T-helper 1 cell (primary cell): Measurements from ENCODE around the gene C5orf47.
A peak's percentile ranks its signal among the peaks of the same experiment; 100 is the strongest.

ENCODE experiments used
- DNase-seq, 5 donors: peaks; one replicate each; pipeline ENCODE4 v3.0.0-alpha.2; 2012 to 2020
- total RNA-seq, 4 donors: gene quantifications; one replicate each; lab custom pipeline; 2026; lab: John Stamatoyannopoulos, UW

C5orf47 gene
- 0 to 0.30 (median 0) reads per million in 4 donors for total RNA-seq

GRCh38 chr5:173988554-173989431, at the start of gene C5orf47:
Gene C5orf47, plus strand, starts transcription at chr5:173989170. Its CDS starts 94 bp downstream, at chr5:173989264.
- no peak for DNase-seq

DNA sequence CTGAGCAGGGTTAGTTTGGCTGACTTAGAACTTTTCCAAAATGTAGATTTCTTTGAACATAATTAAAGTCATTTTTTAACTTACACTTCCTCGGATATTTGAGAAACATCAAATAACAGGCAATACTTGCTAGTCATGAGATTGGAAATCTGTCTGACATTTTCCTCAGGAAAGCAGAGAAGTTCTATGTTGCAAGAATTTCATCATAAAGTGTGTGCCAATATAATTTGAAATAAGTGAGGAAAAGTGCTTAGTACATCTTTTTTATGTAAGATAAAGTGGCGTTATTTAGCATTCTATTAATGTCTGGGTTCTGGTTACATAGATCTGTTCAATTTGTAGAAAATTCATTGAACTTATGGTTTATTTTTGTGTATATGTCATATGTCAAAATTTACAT, 48.7 kb upstream of the C5orf47 start:
- DNase-seq, result no peak

- DNase-seq, result no peak
Measured at GRCh38 chr5:173941102-173941501, 47.9 kb upstream of the C5orf47 start.

DNA sequence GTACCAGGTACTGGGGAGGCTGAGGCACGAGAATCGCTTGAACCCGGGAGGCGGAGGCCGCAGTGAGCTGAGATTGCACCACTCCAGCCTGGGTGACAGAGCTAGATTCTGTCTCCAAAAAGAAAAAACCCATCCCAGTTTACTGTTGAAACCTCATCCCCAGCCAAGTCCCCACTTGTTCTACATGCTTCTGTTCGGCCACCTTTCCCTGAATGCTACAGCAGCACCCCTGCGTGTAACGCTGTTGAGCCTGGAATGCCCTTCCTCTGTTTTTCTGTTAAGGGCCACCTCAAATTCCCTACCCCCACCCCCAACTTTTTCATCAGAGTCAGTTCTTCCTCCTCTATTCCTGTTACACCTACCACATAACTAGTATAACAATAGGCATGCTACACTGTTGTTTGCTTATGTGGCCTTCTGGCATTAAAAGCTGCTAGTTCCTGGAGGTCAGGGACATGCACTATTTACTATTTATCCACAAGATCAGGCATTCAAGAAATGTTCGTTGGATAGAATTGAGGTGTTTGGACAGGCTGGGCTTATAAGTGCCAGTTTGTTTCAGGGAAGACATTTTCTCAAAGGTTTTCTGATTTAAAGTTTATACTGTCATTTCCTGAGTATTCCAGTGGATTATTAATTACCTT, 47.1 kb upstream of the C5orf47 start:
- no peak for DNase-seq

DNA sequence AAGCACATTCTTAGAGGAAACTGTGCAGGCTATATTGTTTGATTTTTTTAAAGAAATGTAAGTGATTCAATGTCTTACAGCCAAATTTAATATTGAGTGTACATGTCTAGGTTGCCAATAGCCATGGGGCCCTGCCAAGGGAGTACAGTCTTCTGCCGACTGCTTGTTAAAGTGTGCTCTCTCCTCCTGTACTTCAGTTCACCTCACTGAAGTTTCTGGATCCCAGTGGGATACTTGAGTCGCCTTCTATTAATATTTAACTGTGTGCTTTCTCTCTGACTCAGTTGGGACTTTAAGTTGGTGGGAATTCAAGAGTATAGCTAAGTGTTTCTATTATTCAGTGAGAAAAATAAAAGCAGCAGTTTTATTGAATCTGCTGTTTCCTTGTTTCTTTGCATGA, 44.5 kb upstream of the C5orf47 start:
- no peak for DNase-seq

DNA sequence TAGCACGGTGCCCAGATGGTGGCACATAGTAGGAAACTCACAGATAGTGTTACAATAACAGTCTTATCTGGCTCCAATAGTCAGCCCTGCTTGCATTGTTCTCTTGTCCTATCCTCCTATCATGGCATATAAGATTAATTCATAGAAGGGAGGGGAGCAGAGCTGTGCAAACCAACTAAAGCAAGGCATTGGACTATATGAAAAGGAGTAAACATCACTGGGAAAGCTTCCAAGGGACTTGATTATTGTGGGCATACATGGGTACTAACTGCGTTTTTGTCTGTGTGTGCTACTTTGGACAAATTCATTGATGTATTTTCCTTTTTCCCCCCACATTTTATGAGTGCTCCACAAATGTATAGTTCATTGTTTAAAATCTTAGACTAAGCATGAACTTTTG, 43.8 kb upstream of the C5orf47 start:
- no peak for DNase-seq

DNA sequence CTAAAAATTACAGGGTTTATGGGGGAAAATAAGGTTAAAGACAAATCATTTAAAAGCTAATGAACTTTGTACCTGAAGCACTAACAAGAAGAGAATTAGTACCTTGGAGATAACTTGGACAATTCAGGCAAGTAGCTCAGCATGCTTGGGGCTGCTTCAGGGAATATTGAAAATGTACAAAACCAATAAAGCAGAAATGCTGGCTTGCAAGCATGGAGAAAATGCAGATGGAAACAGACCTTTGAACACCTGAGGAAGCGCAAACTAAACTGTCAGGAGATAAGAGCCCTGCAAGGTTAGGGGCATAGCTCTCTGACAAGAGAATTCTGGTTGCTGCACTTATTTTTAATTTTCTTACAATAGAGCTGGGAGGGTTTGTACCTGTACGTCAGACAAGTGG, 42.6 kb upstream of the C5orf47 start:
- DNase-seq, result no peak

DNA sequence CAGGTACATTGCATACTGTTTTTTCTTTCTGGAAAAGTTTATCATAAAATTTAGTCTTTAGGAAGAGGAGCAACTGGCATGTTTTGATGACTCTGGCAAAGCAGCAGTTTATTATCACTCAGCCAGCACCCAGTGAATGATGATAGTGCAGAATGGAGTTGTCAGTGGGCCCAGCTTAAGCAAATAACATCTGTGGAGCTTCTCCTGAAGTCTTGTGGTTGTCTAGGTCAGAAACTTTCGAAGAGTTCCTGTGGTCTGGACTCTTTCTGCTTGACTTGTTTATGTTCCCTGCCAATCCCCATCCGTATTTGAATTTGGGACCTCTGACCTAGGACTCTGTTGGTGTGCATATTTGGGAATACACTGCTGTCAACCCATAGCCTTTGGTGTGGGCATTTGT, 38.1 kb upstream of the C5orf47 start:
- no peak for DNase-seq

- DNase-seq, result no peak
Measured at GRCh38 chr5:173953528-173954090, 35.4 kb upstream of the C5orf47 start.

DNA sequence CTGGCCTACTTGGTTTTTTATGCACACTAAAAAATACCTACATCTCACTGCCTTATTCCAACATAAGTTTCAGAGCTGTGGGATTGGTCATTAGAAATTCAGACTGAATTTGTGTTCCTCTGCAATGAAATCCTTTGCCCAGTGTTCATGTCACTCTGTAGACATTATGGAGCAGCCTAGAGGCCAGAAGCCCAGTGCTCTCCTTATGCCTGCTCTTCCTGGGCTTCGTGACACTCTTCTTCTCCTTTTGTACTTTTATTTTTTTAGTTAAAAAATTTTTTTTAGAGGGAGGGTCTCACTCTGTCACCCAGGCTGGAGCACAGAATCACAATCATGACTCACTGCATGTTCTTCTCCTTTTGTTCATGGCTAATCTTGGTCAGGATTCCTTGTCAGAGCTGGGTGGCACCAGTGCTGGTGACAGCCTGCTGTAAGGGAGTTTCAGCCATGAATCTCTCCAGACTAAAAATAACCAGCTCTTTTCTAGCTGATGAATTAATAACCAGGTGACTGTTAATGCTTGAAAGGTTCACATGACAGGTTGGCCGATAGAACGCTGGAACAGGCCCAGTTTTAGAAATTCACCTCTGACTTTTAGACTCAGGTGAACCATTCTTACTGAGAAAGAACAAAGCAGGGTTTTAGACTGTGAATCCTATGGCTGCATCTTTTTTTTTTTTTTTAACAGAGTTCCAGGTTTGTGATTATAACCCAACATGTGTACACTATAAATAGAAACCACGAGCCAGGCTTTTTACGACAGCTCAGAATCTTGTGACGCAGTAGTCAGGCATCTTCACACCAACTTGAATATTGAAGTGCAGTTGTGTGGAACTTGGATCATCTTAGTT, 34.1 kb upstream of the C5orf47 start:
- no peak for DNase-seq

GRCh38 chr5:173960986-173961385, 28.0 kb upstream of the C5orf47 start:
- DNase-seq, result no peak

DNA sequence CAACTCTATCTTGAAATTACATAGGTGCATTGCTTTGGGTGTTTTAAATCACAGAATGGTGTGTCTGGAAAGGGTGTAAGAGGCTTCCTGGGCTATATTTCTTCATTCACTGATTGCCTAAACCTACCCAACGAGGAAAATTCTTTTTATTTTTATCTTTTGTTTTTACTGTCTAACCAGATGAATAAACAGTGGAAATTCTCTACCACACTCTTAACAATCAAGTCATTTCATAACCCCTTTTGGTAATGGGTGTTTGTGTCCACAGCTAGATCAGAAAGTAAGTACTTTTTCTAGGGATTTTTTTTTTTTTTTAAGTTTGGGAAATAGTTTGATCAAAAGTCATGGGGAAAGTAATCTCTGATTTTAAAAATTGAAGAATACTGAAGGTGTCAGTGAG, 27.6 kb upstream of the C5orf47 start:
- no peak for DNase-seq

DNA sequence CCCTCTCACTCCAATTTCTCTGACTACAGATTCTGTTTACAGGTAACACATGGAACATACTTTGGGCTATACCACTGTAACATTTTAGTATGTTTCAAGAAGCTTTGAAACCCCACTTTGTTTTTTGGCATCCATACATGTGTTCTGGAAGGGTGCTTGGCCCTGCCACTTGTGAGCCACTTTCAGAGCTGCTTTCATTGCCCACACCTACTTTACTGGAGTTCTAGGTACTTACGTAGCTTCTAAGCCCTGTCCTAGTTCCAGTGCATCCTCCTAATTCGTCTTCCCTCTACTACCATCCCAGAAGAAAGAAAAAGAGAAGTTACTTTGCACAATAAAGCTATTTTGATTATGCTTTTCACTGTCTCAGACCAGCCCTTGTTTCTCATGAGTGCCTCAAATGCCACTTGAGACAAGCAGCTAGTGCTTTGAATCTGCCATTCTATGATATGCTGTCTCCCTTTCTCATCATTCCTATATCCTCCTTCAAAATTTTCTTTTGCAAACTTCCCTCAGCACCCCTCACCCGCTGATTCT, 26.5 kb upstream of the C5orf47 start:
- no peak for DNase-seq

DNA sequence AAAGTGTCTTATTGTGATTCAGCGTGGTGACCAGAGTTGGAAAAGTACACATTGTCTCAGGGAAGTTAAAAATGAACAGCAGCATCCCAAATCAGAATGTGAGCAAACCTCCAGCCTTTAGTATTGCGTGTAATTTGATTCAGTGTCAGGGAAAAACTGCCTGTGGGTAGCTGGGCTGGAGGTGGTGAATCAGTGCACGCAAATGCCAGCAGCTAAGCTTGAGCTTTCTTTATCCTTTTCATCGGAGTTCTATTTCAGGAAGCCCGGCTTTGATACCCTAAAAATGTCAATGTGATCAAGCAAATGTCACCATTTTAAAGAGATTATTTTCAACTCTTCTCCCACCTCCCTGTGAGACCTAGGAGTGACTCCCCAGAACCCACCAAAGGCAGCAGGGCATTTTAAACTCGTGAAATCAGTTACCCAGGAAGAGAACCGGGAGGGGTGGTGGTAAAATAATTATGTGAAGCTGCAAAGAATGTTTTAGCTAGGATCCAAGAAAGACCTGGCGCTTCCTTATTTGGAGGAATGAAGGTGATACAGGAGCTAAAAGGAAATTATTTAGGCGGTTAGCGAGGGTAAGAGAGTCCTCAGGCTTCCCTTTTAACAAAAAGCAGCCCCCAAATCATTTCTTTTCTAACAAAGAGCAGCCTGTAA, 25.7 kb upstream of the C5orf47 start:
- DNase-seq, result no peak

GRCh38 chr5:173963867-173964441, 25.0 kb upstream of the C5orf47 start:
- peak in 1 of 5 donors; percentile 24 for DNase-seq

DNA sequence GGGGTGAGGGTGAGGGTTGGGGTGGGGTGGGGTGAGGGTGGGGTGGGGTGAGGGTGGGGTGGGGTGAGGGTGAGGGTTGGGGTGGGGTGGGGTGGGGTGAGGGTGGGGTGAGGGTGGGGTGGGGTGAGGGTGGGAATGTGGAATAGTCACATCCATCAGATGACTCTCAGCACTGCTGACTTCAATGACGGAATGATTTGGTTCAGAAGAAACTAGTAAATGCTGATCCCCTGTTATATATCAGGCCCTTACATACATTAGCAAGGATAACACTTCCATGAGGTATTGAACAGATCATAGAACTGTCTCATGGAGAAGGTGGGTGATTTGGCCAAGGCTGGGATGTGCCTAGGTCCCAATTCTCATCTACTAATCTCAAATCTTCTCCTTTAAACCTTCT, 24.5 kb upstream of the C5orf47 start:
- DNase-seq, result no peak

DNA sequence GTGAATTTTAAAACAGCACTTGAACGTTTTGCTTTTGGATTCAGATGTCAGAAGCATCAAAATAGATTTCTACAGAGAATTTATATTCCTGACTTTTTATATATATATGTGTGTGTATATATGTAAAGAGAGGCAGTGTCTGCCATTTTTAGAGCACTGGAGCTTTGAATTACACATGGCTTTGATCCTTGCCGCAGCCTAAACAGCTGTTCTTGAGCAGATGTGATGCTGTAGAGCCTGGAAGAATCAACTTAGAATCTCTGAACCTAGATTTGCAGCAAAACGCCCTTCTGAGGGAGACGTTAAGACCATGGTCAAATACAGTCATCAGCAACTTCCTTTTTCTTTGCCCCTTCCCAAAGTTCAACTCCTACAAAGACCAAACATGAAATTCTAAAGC, 21.7 kb upstream of the C5orf47 start:
- no peak for DNase-seq

- no peak for DNase-seq
Measured at GRCh38 chr5:173968154-173968797, 20.7 kb upstream of the C5orf47 start.

DNA sequence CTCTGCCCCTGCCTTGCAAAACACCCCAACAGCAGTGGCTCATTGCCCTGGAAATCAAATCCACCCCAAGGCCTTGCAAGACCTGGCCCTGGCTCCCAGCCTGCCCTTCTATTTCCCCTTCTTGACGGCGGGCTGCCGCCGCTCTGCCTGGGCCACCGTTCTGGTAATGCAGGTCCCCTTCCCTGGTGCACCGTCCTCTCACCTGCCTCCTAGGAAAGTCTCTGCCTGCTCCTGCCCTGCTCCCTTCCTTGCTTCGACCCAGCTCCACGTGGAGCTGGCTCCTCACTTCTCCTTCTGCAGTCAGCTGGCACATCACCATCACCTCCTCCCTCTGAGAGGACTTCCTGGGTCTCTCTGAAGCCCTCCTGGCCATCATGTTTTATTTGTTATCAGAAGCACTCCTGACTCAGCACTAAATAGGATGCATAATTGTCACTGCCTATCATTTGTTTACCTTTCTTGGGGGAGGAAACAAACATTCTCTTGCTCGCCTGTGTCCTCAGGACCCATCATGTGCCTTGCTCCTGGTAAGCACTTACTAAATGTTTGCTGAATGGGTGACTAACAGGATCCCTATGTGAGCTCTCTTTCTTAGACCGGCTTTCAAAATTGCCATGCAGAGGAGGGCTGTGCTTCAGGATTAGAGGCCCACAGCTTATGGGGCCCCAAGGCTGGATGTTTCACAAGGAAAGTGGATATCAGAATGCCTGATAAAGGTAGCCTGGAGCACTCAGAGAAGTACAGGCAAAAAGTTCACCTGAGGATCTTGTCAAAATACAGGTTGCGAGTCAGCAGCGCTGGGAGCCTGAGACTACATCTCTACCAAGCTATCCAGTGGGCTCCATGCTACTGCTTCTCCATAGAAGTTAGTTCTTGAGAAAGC, 19.6 kb upstream of the C5orf47 start:
- DNase-seq, result no peak
